GM18505 (cell line): Measurements from ENCODE around the gene NPM1.

Source experiments
- ATAC-seq: cut with Tn5 transposase; IDR thresholded peaks from one replicate; pipeline ENCODE4 v1.9.1; 2021; ENCODE audit not compliant: unreplicated experiment
- POLR2A ChIP-seq: IDR thresholded peaks from 4 replicates; pipeline ENCODE4 v1.6.1; 2011; ENCODE audit warnings: borderline replicate concordance; ENCODE audit not compliant: insufficient read depth, insufficient read length; ENCODE audit errors: extremely low read depth

The NPM1 gene

DNA sequence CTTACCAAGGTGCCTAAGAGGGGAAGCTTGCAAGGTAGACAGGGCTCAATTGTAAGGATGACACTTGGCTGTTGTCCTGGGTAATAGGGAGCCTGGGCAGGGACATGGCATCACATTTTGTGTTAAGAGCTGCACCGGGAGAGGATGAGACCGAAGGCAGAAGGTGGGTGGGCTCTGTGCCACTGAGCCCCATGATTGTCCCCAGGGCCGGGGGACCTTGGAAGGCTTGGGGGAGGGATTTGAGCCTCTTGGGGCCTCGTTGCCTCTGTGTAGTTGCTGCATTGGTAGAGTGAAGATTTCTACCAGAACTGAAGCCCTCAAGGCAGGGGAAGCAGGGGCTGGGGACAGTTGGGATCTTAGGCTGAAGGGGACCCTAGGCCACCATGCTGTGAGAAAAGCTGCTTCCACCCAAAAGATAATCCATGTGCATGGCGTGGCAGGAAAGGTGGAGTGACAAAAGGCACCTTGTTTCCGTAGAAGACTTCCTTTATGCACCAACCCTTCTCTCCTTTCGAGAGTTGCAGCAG, 43.7 kb downstream of the NPM1 start:
- ATAC-seq, result no peak
- TF ChIP-seq POLR2A, result no peak

DNA sequence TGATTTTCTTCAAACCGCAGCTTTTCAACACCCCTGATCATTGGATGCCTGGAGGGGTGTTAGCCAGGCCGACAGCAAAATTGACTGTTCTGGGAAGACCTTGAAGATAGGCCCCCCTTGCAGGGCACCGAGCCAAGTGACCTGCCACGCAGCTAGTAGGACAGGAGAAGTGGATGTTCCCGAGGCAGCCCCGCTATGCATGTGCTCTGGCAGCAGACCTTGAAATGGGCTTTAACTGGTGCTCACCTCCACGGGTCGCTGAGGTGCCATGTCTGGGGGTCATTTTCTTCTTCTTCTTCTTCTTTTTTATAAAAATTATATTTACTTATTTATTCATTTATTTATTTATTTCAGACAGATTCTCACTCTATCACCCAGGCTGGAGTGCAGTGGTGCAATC, 44.4 kb downstream of the NPM1 start:
- no peak for ATAC-seq
- TF ChIP-seq POLR2A, result no peak

DNA sequence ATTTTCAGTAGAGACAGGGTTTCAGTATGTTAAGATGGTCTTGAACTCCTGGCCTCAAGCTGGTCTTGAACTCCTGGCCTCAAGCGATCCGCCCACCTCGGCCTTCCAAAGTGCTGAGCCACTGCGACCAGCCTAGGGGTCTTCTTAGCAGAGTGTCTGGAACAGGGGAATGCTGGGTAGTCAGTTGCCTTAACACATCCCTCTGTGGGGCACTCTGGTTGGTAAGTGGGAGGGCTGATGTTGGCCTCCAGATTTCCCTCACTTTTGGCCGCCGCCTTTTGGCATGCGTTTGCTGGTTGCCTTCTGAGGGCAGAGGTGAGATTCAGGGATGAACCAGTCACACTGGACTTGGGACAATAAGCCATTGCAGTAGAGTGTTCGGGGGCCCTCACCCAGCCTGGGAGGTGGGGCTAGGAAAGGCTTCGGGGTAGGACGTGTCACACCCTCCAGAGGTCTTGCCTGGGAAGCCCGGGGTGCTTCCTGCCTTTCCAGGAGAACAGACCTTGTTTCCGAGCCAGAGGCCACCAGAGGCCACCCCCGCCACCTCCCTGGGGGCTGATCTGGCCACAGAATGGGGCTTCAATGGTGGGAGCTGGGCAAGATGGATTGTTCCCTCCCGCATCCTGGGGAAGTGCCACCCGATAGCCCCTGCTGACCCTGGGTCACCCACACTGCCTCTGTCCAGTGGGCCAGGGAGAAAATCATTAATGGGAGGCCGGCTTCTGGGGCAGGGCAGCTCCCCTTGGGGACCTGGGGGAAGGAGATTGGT, 45.1 kb downstream of the NPM1 start:
- TF ChIP-seq POLR2A, result no peak
- no peak for ATAC-seq

DNA sequence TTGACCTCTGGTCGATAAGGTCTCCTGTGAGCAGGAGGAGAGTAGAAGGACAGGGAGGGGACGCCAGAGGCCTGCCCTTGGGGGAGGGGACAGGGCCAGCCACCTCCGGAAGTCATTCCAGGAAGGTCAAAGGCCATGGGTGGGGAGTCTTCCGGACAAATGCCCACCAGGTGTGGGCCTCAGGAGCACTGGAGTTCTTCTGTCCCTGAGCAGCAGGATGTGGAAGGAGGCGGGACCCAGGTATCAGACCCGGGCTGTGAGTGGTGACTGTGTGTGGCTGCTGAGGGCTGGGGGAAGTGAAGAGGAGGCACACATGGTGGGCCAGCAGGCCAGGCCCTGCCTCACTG, 45.7 kb downstream of the NPM1 start:
- no peak for ATAC-seq
- no peak for TF ChIP-seq POLR2A

DNA sequence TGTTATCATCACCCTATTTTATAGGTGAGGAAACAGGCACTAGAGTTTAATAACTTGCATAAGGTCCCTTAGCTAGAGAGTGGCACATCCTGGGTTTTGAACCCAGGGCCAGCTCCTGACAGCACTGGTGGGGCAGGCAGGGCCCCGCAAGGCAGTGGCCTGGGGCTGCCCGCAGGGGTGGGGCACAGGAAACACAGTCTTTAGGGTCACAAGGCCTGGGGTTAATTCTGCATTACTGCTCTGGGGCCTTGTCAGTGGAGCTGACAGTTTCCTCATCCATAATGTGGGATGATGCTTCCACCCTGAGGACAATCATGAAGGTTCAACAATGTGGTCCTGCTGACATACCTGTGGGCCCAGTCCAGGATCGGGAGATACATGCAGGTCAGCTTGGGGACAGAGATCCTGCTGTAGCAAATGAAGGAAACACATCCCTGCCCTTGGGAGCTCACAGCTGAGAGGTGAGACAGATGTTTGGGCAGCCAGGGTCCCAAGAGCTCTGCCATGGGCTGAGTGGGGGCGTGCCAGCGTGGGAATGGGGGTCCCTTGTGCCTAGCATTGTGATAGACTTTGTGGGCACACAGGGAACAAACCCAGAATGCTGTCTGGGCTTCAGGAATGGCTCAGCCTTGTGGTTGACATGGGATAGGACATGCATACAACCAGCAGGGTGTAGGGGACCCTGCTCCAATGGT, 46.5 kb downstream of the NPM1 start:
- no peak for ATAC-seq
- TF ChIP-seq POLR2A, result no peak

DNA sequence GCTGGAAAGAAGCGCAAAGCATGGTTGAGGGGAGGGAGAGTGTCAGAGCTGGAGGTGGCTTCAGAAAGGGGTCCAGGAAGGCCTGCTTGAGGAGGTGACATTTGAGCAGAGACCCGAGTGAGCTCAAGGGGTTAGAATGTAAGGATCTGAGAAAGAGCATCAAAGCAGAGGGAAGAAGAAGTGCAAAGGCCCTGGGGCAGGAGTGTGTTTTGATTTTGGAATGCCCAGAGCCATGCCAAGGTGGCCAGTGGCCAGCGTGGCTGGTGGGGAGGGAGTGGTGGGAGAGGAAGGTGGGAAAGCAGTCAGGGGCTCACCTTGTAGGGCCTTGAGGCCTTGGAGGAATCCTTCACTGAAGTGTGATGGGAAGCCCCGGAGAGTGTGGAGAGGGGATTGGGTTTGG, 47.2 kb downstream of the NPM1 start:
- no peak for ATAC-seq
- TF ChIP-seq POLR2A, result no peak

DNA sequence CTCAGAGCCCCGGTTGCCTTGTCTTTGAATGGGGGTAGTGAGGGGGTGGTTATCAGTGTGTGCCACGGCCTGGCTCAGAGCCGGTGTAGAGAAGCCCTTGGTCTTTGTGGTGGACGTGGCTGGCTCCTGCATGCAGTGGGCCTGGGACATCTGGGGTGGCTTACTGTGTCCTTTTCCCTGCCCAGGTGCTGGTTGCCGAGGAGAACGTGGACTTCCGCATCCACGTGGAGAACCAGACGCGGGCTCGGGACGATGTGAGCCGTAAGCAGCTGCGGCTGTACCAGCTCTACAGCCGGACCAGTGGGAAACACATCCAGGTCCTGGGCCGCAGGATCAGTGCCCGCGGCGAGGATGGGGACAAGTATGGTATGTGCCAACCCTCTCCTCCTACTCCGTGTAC, 48.3 kb downstream of the NPM1 start:
- no peak for ATAC-seq
- no peak for TF ChIP-seq POLR2A

DNA sequence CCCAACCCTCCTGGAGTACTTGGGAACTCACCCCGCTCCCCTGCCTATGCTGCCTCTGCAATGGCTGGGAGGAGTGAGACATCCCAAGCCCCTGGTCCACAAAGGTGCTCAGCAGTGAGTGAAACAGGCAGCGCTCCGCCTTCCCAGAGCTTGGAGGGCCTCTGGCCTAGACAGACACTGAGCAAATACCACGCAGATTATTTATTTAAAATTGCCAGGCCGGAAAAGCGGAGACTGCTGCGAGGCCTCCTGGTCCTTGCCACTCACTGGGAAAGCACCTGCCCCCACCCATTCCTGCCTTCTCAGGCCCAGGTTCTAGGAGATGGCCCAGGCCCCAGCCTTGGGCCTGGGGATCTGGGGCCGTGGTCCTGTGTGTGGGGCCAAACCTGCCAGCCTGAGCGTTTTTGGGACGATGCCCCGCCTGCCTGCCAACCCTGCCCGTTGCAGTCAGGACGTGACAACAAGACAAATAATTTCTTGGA, 49.2 kb downstream of the NPM1 start:
- no peak for ATAC-seq
- TF ChIP-seq POLR2A, result no peak

DNA sequence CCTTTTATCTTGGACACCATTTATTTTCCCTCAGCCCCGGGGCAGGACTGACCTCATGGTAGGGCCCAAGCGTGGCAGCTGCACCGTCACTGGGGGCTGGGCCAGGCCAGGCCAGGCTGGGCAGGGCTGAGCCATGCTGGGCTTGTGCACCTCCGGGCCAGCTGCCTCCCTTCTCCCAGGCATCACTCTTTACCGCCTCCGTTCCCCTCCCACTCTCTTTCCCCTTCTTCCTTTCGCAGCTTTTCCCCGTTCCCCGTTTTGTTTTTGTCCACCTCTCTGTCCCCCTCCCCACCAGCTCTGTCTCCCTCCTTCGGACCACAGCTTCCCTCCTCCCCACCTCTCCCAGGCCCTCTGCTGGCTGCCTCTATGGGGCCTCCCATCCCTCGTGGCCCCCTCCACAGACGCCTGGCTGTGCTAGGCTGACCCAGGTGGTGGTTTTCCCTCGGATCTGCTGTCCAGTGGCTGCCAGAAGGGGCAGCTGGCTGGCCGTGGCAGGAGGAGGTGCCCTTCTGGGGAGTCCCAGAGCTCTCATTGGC, 49.7 kb downstream of the NPM1 start:
- no peak for ATAC-seq
- no peak for TF ChIP-seq POLR2A

DNA sequence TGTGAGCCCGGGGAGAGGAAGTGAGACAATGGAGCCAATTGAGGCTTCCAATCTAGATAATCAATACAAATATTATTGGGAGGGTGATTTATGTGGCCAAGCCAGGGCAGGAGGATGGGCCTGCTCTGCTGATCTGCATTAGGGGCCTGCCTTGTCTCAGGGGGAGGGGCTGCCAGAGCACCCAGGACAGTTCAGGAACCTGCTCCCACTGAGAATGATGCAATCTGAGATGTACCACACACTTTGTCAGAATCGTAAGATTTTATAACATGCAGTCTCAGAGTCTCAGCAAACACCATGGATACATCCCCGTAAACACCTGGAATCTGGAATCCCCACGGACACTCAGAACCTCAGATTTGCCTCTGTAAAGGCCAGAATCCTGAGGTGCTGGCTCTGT, 51.1 kb downstream of the NPM1 start:
- no peak for TF ChIP-seq POLR2A
- no peak for ATAC-seq

DNA sequence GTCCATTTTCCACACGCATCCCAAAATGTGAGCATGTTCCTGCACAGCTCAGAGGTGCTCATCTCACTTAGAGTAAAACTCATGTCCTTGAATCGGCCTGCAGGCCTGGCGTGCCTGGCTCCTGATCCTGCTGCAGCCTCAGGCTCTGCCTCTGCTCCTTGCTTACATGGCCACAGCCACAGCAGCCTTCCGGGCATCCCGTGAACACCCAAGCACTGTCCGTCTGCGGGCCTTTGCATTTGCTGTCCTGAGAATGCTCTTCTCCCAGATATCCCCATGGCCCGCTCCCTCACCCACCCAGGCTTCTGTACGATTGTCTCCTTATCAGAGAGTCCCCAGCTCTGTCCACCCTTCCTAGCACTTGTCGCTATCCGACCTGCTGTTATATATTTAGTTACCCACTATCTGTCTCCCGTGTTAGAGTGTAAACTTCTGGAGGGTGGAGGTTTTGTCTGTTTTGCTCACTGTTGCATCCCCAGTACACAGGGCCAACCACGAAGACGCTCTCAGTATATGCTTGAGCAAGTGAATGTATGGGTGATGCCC, 53.7 kb downstream of the NPM1 start:
- ATAC-seq, result no peak
- no peak for TF ChIP-seq POLR2A

DNA sequence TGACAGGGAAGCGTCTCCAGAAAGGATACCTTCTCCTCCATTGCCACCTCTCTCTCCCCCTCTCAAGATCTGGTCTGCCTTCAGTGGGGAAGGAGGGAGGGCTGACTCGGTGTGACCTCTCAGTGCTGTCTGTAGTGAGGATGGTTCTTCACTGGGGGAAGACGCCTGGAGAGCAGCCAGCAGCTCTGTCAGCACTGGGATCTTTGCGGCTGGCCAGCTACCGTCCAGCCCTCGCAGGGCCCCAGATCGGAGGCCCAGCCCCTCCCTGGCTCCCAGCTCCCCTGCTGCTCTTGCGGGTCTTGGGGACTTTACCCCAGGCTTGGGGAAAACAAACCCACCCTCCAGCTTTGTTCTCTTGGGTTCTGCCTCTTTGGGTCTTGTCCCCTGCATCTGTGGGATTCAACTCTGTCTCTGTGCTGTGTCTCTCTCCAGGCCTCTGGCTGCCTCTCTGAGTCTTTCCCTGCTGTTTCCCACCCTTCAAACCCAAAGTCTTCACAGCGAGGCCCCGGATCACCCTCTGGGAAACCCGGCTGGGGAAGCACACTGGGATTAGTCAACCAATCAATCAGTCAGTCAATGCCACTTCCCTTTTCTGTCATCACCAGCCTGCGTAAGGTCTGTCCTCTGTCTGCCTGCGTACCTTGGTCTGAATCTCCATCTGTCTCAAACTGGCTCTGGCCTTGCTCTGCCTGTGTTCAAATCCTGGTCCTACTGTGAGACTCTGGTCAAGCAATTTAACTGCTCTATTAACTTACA, 54.8 kb downstream of the NPM1 start:
- ATAC-seq, result no peak
- no peak for TF ChIP-seq POLR2A

DNA sequence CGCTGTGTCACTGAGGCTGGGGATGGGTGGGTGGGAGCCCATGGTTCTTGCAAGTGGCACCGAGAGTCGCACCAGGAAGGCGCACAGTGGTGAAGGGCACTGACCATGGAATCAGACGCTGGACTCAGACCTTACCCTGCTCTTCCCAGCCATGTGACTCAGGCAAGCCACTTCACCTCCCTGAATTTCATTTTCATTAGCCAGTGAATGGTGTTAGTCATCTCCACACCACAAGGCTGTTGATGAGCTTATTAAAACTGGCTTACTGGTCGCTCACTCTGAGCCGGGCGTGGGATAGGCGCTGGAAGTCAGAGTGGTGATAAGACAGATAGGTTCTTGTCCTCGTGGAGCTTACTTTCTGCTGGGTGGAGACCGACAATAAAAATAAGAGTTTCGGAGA, 56.9 kb downstream of the NPM1 start:
- no peak for ATAC-seq
- TF ChIP-seq POLR2A, result no peak
